ENCODE data around the gene PMEL.
"Not testable (repeated sequence)": the region's sequence is repeated elsewhere in the genome, so short reads cannot be mapped to it uniquely, and the experiment has no call there.

The PMEL gene

GRCh38 chr12:55922126-55922525 lies 43.7 kb downstream of the PMEL start:
- no peak for DNase-seq (ENCODE audit: low read depth)

- DNase-seq (ENCODE audit: low read depth): not testable (repeated sequence)
Measured at GRCh38 chr12:55919032-55919431, 46.8 kb downstream of the PMEL start.

- DNase-seq (ENCODE audit: low read depth): no peak
Measured at GRCh38 chr12:55915482-55915859, 50.4 kb downstream of the PMEL start.

GRCh38 chr12:55912908-55913307 lies 52.9 kb downstream of the PMEL start:
- DNase-seq (ENCODE audit: low read depth): no peak

GRCh38 chr12:55909513-55909884 lies 56.3 kb downstream of the PMEL start:
- no peak for DNase-seq (ENCODE audit: low read depth)

GRCh38 chr12:55908726-55909512 lies 56.9 kb downstream of the PMEL start:
- DNase-seq (ENCODE audit: low read depth): no peak

DNA sequence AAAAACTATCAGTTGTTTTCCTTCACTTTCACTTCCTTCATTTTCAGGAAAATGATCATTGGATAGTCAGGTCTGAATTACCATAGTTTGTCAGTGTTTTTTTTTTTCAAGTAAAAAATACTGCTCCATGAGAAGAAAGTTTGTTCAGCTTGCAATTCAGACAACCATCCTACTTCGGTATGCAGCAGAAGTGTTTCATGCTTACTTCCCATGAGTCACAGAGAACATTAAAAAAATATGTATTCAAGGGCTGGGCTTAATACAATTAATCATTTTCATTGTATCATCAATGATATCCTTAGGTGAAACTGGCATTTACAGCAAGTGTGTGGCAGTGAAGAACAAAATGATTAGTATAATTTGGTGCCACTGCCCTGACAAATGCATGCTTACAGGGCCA lies 59.8 kb downstream of the PMEL start:
- DNase-seq (ENCODE audit: low read depth): no peak

All from activated T-cell treated with anti-CD3 and anti-CD28 coated beads for 48 hours (primary cell).